Coronary artery (tissue), 2 donors: ENCODE data around the gene DCAF6.

Experiments used
- DNase-seq: peaks from one replicate; pipeline ENCODE4 v3.0.0-alpha.2; 2017; ENCODE audit warnings: low spot score
- H3K27ac ChIP-seq, 2 donors: fragments of 200-600 bp; sonication (generic); one replicate each; pipeline ENCODE4 v1.5.1; 2016 to 2019
- H3K4me3 ChIP-seq: fragments of 200-600 bp; sonication (generic); 2 replicates; pipeline ENCODE4 v1.5.1; 2016; ENCODE audit warnings: mild to moderate bottlenecking, moderate library complexity
- TF ChIP-seq, protein P1 (sequence below): fragments of 200-600 bp; sonication (generic); IDR thresholded peaks from one replicate; pipeline ENCODE4 v1.5.1; 2019; ENCODE audit warnings: antibody characterized with exemption

DCAF6 gene

DNA sequence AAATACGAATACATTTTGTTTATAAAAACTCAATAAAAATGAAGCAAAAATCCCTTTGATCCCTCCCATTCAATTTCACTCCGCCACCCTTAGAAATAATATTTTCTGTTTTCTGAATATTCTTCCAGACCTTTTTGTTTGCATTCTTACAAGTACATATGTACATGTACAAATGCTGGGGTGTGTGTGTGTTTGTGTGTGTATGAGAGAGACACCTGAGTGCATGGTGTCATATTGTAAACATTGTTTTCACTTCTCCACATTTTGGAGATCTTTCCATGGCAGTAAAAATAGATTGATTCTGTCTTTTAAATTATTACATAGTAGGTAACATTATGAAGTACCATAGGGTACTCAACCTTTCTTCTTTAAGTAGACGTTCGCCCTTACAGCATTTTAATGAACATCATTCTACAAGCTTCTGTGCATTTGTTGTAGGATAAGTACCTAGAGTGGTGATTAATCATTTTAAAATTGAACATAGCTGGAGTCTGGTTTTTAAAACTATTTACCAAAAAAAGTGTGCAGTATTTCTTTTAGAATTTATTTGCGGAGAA lies 1.7 kb downstream of the DCAF6 start:
- TF ChIP-seq, protein P1, sequence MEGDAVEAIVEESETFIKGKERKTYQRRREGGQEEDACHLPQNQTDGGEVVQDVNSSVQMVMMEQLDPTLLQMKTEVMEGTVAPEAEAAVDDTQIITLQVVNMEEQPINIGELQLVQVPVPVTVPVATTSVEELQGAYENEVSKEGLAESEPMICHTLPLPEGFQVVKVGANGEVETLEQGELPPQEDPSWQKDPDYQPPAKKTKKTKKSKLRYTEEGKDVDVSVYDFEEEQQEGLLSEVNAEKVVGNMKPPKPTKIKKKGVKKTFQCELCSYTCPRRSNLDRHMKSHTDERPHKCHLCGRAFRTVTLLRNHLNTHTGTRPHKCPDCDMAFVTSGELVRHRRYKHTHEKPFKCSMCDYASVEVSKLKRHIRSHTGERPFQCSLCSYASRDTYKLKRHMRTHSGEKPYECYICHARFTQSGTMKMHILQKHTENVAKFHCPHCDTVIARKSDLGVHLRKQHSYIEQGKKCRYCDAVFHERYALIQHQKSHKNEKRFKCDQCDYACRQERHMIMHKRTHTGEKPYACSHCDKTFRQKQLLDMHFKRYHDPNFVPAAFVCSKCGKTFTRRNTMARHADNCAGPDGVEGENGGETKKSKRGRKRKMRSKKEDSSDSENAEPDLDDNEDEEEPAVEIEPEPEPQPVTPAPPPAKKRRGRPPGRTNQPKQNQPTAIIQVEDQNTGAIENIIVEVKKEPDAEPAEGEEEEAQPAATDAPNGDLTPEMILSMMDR = no peak
- no peak for DNase-seq
- Histone ChIP-seq H3K4me3 (peak overlapping the region; percentile 92), H3K27ac (peak overlapping the region; percentile 94 to 98)

DNA sequence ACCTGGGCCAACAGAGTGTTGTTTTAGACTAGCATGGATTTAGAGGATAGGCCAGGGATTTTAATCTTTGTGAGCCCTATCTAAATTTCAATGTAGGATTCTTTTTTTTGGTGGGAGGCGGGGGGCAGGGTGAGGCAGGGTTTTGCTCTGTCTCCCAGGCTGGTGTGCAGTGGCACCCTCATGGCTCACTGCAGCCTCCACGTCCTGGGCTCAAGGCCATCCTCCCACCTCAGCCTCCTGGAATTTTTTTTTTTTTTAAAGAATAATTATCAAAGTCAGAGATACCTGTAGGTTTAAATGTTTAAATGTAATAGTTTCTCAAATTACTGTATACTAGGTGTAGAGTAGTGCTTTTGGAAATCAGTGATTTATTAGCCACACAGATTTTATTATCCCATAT lies 3.8 kb downstream of the DCAF6 start:
- H3K27ac ChIP-seq = no peak overlapping the region
- DNase-seq = no peak
- TF ChIP-seq, protein P1 = no peak
- H3K4me3 ChIP-seq = no peak overlapping the region

DNA sequence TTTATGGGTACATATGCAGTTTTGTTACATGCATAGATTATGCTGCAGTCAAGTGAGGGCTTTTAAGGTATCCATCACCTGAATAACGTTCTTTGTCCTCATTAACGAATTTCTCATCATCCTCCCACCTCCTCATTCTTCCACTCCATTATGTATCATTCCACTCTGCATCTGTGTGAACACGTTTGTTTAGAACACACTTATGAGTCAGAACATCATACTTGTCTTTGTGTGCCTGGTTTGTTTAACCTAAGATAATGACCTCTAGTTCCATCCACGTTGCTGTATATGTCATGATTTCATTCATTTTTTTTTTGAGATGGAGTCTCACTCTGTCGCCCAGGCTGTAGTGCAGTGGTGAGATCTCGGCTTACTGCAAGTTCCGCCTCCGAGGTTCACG lies 7.1 kb downstream of the DCAF6 start:
- Histone ChIP-seq H3K4me3 (no peak overlapping the region), H3K27ac (no peak overlapping the region)
- TF ChIP-seq, protein P1 = no peak
- DNase-seq = no peak

DNA sequence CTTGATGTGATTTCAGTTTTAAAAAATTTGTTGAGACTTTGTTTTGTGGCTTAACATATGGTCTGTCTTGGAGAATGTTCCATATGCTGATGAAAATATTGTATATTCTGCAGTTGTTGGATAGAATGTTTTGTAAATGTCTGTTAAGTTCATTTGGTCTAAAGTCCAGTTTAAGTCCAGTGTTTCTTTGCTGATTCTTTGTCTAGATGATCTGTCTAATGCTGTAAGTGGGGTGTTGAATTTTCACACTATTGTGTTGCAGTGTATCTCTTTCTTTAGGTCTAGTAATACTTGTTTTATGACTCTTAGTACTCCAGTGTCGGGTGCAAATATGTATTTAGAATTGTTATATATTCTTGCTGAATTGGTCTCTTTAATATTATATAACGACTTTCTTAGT lies 11.2 kb downstream of the DCAF6 start:
- DNase-seq = no peak
- H3K27ac ChIP-seq = no peak overlapping the region
- TF ChIP-seq, protein P1 = no peak

DNA sequence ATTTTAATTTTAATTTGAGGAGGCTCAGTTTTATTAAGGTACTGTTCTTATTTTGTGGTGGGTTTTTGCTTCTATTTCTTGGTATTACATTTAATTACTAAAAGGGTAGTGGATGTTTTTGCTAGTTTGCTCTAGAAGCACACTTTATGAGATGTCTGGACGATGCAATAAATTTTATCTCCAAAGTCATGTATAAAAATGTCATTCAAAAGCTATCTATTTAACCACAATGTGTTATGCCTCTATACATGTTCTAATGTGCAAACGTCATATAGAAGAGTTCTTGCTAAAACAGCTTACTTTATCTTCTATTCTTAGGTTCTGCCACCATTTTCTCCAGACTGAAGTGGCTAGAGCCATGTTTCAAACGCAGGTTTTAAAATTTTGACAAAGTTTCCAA lies 13.3 kb downstream of the DCAF6 start:
- Histone ChIP-seq H3K27ac (no peak overlapping the region), H3K4me3 (no peak overlapping the region)
- no peak for DNase-seq
- TF ChIP-seq, protein P1 = no peak

More for the DNA sequence above, 11.2 kb downstream of the DCAF6 start:
- H3K4me3 ChIP-seq = no peak overlapping the region

DNA sequence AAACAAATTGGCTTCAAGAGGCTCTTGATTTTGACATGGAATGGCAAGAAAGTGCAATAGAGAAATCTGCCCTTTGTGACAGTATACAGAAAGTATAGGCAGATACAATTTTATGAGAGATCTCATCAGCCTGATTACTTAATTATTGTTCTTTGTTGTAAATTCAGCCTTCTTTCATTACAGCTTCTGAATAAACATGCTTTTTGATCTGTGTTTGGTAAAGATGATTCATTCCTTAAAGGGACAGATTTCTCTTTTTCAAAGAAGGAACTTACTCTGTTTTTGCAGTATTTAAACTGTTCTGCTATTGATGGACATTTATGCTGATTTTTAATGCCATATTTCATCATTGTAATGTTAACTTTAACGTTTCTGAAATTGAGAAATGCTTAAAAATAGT lies 14.1 kb downstream of the DCAF6 start:
- TF ChIP-seq, protein P1 = no peak
- H3K4me3 ChIP-seq = no peak overlapping the region
- H3K27ac ChIP-seq = no peak overlapping the region
- no peak for DNase-seq

DNA sequence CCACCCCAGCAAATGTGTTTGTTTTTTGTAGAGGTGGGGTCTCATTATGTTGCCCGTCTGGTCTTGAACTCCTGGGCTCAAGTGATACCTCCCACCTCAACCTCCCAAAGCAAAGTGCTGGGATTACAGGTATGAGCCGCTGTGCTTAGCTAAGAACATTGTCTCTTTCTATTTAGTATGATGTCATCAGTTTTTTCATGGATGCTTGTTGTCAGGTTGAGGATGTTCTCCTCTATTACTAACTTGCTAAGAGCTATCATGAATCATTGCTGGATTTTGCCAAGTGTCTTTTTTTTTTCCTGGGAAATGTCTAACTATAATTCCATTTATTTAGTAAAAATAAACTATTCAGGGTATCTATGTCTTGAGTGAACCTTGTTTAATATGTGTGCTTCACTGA lies 19.4 kb downstream of the DCAF6 start:
- DNase-seq = no peak
- Histone ChIP-seq H3K27ac (no peak overlapping the region), H3K4me3 (no peak overlapping the region)
- TF ChIP-seq, protein P1 = no peak
